GM18502 (cell line): Measurements from ENCODE around the gene SYT7.

ENCODE experiments used
- ATAC-seq: cut with Tn5 transposase; IDR thresholded peaks from one replicate; pipeline ENCODE4 v1.9.1; 2021; ENCODE audit warnings: mild to moderate bottlenecking; ENCODE audit not compliant: unreplicated experiment, poor library complexity

Gene SYT7

DNA sequence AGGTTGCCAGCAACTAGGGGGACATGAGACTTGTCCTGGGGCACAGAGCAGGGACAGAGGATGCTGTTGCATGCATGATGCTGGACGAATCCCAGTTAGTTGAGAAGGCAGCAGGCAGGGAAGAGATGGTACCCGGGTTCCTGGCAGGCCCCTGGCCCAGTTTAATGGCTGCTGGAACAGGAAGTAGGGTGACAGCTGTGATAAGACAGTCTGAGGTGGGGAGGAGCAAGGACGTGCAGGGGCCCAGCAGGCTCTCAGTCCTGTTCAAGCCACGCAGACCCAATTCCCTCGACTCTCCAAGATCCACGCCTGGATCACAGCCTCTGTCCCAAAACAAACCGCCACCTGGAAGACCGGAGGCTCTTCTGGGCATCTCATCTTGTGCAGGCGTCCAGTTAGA lies 40.3 kb downstream of the SYT7 start:
- no peak for ATAC-seq

DNA sequence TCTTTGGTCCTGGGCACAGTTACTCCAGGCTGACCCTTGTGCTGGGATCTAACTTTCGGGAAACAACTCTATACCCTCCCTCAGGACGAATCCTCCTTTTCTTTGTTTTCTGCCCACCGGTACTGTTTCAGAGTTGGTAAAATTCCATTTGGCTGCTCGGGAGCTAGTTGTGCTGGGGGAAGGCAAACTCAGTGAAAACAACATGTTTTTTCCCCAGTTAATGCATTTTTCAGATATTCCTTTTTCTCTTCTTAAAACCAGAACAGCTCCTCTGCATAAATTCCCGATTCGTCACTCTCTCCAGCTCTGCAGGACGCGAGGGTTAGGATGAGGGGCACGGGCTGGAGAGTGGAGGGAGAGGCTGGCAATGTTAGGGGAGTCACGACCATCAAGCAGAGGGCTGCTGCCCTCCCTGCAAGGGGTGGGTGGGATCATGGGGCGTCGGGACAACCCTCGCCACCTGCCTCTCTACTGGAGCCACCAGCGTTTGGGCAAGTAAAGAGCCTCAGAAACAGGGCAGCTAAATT lies 41.0 kb downstream of the SYT7 start:
- ATAC-seq: no peak

DNA sequence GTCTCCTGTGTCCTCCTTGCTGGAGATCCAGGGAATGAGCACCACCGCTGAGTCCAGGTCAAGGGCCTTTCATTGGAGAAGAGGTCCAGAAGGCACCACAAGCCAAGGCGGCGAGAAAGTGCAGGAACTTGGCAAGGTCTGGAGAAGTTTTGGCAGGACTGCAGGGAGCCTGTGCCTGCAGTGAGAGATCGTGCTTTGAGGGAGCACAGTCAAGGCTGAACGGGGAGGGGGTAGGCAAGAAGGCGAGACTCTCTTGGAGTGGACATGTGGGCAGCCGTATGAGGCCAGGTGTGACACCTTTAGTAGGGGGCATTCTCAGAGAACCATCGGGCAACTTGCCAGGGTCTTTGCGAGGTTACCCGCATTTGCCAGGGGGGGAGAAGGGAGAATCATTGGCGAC lies 41.9 kb downstream of the SYT7 start:
- ATAC-seq: no peak

DNA sequence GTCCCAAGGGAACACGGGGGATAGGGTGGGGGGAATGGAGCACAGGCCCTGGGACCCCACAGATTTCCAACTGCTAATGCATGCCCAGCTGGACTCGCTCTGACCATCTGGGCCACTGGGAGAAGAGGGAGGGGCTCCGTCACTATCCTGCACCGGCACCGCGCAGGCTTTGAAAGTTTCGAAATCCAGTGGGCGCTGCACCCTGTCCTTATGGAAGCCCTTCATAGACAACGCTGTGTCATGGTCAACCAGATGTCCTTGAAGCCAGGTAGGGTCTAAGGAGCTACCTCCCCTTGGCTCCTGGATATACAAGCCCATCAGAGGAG lies 42.3 kb downstream of the SYT7 start:
- no peak for ATAC-seq

DNA sequence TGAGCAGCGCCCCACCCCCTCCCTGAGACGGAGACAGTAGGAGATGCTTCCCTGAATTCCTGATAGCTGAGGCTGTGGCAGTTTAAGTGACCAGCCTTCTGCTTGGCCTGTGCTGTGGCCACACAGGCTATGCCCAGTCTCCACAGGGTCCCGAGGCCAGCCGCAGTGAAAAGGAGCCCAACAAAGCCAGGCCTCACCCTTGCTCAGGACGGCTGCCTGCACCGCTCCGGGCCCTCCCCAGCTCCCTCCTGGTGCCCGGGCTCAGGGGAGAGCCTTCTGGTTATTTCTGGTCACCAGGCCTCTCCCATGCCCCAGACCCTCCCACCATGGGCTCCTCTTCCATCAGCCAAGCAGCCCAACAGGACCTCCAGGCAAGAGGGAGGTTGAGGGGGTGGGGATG lies 43.5 kb downstream of the SYT7 start:
- ATAC-seq: no peak

DNA sequence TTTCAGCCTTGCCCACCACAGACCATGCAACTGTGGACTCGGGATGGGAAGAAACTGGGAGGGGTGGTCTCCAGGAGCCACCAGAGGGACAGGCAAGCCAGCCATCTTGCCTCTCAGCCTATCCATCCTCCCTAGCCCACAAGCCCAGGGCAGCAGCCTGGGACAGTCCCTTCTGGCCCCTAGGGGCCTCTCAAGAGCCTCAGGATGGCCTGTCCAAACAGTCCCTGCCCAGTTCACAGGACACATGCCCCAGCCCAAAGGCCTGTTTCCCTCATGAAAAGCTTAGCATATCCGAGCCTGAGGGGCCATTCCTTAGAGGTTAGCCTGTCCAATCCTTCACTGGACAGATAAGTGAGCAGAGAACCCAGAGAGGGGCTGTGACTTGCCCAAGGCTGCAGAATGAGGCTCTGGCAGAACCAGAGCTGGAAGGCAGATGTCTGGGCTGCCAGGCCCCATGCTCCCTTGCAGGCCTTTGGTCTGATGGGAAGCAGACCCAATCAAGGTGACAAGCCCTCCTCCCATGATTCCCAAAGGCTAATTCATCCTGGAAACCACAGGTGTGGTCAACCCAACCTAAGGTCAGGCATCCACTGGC lies 44.1 kb downstream of the SYT7 start:
- ATAC-seq: no peak

DNA sequence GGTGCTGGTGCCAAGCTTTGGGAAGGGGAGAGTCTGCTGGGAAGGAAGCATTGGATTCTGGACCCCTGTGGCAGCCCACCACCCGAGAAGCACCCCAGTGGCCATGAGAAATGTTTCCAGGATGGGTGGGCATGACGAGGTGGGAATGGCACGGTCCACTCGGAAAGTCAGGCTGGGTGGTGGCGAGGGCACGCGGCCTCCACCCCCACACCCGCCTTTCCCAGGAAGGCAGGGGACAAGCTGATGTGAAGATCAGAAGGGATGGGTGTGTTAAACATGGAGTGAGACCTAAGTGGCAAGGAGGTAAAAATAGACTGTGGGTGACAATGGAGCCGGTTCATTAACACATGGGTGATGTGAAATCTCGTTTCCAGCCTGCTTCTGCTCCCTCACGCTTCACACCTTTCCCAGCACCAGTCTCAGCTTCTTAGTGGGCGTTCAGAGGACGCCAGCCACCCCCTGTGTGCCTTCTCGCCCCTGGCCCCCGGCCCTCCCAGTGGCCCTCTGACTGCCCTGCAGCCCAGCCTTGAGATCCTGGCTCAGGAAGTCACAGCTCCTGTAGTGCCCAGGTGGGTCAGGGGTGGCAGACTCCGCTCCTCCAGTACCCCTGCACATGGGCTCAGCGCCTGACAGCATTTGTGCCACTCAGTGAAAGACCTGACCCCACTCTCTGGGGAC lies 44.7 kb downstream of the SYT7 start:
- no peak for ATAC-seq

DNA sequence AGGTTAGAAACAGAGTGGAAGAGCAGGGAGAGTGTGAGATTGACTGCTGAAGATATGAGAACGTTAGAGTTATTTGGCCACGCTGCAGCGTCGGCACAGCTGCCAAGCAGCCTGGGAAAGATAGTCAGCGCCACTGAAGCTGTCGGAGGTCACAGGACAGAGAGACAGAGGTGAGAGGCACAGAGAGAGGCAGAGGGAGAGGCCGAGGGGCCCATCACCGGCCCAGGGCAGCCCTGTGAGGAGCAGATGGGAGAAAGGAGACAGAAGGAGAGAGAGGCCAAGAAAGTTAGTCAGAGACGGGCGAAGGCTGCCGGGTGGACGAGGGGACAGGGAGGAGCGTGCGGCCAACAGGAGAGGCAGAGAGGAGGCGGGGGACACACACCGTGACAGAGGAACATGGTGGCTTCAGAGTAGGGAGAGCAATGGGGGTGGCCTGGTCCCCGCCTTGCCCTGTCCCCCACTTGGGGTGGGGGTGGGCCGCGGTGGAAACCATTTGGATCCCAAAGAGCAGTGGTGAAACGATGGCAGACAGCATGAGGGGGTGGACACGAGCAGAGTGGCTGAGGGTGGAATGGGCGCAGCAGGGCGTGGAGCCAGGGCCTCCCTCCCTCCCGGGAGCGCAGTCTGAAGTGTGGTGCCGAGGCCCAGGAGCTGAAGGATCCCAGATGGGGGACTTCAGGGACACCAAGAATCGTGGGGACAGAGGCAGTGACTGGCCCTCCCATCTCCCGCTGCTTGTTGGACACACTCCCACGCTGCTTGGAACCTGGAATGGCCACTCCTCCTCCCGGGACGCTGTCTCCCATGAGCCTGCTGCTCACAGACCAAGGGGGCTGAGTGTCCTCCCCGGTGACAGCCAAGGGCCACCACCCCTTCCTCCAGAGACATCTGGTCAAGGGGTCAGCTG lies 45.7 kb downstream of the SYT7 start:
- ATAC-seq: no peak

DNA sequence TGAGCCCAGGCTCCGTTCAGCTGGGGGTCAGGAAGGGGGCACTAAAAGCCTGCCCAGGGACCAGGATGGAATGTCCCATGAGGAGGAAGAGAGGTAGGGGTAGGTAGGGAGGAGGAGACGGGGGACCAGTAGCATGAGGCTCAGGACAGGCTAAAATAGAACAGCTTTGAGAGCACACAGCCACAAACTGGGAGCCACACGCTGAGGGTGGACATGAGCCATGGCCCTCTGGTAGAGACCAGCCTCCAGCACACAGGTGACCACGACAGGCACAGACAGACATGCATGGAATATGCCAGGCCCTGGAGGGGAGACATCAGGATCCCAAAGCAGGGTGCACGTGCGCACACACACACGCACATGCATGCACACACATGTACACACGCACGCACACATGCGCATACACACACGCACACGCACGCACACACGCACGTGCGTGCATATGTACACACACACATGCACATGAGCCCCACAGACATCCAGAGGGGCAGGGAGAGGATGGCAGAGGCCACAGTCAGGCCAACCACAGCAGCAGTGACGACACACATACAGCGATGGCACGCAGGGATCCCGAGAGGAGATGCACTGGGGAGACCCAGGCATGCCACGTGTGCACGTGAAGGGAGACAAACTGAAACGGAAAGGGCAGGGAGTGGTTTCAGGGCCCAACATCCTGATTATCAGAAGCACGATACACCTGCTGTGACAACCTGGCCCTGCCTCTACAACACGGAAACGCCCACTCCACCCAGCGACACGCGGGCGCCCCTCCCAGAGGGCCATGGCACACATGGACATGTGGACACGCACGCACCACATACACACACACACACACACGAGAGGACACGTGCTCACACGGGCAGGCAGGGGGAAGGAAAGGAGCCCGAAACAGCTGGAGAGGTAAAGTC lies 46.6 kb downstream of the SYT7 start:
- no peak for ATAC-seq

DNA sequence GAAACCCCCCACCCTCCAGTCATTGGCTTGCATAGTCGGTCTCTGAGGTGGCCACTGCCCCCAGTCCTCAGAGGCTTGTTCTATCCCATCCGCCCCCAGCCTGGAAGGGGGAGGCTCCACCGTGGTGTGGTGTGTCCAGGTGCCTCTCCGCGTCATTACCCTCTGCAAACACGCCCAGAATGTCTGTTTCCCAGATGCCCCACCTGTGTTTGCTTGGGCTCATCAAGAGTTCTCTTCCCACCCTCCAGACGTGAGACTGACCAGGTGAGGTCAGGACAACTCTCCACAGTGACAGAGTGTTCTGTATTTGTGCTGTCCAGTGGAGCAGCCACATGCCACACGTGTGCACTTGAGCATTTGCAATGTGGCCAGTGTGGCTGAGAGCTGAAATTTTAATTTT lies 47.5 kb downstream of the SYT7 start:
- ATAC-seq: no peak

DNA sequence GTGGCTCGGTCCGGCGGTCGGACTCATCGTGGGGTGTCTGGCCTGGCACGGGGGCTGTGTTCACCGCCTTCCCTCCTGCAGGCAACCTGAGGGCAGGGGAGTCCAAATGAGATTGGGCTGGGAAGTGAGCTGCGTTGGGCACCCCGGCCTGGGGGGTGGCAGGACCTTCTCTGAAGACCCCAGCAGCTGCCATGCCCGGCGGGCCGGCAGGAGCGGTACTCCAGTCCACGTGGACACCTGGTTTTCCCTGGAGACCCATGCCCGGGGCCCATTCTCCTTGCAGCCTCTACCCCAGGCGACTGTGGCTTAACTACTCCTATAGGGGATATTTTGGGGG lies 47.9 kb downstream of the SYT7 start:
- ATAC-seq: no peak

DNA sequence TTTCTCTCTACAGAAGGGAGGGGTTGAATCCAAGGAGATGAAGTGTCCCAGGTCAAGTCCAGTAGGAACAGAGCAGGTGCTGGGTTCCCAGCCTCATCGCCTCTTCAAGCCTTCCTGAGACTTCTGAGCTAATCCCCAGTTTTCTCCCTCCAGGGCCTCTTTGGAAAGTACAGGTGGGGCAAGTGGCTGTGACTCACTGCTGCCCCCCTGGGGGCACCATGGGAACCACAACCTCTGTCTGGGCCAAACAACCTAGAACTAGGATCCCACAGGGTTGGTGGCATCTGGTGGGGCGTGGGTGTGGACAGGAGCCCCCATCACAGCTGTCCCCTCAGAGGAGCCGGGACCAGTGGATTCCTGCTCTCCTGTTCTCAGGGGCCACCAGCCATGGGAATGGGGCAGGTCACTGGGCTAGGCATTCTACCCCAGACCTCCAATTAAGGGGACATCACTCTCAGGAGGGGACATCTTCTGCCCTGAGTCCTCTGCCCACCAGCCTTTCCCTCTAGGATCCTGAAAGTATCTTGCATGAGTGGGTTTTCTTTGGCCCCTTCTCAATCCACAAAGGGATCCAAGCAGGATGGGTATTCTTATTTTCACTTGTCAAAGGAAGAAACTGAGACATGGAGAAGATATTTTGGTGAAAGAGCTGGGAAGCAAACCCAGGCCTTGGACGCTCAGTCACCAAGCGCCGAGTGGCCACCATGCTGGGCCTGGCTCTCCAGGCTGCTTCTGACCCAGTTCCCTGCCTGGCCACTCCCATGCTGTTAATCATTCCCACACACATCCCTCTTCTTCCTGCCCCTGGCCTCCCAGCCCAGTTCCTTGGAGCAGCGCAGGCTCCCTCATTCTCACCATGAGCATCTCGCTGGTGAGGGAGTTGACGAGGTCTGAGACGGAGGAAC lies 48.5 kb downstream of the SYT7 start:
- ATAC-seq: no peak

DNA sequence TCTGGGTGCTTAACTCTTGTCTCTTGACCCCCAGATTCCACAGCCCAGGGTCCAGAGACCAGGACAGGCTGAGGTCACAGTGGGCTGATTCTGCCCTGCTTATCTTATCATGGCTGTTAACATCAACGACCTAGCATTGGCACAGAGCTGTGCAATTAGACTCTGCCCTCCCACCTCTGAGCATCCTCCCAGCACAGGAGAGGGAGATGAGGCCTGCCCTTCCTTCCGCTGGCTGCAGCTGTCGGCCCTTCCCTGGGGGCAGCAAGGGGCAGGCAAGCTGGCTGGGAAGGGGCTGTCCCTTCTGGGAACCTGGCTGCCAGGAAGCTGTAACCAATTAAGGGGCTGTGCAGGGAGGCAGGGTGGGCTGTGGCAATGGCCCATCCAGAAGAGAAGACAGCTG lies 49.8 kb downstream of the SYT7 start:
- no peak for ATAC-seq

DNA sequence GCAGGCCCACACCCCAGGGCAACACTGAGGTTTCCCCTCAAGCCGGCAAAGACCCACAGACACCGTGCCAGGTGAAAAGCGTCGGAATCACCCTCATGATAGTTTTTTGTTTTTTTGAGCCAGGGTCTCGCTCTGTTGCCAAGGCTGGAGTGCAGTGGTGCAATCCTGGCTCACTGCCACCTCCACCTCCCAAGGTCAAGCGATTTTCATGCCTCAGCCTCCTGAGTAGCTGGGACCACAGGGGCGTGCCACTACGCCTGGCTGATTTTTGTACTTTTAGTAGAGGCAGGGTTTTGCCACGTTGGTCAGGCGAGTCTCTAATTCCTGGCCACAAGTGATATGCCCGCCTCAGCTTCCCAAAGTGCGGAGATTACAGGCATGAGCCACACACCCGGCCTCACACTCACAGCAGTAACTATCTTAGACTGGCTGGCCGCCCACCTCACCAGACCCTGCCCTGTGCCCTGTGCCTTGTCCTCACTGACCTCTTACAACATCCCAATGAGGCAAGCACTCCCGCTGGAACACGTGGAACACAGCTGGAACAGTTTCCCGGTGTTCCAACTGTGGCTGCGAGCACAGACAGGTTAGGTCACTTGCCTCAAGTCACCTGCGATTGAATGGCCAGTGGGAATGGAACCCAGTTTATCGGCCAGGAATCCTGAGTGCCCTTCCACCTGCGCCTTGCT lies 51.2 kb downstream of the SYT7 start:
- ATAC-seq: no peak

DNA sequence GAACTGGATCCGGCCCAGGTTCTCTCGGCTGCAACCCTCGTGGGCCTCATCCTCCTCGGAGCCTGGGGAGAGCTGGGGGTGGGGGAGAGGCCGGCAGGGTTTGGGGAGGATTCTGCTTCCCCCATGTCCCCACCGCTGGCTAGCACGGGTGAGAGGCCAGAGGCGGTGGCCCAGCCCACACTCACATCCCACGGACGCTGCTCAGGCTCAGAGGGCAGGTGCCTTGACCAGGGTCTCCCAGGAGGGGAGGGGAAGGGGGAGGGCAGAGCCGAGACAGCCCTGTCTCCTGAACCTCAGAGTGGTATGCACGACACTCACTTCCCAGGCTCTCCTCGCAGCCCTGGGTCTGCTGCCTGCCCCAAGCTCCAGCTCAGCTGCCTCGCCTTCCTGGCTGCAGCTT lies 52.8 kb downstream of the SYT7 start:
- no peak for ATAC-seq

DNA sequence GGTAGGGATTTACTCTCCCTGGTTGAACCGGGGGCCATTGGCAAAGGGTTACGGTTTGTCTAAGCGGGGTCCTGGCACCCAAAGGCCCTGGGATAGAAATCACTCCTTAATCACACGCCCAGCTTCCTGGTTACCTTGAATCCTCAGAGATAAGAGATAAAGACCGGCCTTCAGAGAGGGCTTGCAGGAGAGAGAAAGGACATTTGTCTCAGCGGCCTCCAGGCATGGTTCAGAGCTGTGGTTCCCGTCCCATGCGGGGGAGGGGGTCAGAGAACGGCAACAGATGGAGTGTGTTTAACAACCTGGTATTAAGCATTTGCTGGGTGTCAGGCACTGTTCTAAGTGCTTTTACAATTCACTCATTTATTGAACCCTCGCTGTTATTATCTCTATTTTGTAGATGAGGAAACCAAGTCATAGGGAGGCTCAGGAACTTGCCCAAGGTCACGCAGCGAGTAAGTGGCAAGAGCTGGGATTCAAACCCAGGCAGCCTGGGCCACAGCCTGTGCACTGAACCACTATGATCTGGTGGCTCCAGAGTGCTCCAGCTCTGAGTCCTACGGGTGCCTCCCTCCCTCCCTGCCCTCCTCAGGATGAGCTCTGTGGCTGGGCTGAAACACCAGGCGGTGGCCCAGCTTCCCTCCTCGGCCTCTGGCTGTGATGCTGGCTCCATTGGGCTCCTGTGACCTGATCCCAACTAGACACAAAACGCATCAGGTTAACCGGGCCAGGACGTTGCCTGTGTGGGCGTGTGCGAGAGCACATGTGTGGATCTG lies 53.7 kb downstream of the SYT7 start:
- ATAC-seq: no peak

DNA sequence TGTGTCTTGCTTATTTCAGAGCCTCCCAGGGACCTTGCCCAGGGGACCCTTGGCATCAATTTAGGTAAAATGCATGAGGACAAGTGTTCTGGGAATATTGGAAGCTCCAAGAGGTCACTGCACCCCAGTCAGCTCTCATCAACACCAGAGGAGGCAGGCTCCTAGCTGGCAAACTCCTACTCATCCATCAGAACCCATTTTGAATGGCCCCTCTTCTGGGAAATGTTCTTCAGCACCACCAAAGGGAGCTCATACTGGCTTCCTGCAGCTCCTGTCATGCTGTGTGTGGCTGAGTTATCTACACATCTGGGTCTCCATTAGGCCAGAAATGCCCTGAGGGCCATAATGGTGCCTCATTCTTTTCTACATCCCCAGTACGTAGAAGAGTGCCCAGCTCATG lies 54.6 kb downstream of the SYT7 start:
- ATAC-seq: no peak

DNA sequence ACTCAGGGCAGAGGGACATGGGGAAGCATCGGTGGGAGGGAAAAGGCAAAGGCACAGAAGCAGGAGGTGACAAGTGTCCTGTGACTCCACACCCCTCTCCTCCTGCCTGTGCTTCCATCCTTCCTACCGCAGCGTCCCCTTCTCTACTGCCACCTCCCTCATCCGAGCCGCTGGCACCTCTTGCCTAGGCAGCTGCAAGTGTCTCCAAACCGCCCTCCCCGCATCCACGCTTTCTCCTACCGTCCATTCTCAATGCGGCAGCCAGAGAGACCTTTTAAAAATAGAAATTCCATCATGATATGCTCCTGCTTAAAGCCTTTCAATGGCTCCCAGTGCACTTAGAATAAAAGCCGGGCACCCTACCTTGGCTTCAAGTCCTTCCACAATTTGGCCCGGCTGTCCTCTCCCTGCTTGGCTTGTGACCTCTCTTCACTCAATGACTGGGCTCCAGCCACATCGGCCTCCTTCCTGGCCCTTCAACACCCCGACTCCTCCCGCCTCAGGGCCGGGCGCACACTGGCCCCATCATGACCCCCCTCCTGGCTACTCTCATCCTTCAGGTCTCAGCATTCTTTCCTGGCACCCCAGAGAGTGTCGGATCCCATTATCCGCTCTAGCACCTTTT lies 55.8 kb downstream of the SYT7 start:
- no peak for ATAC-seq
